A673 (cell line): ENCODE data around the gene TTC33.

ENCODE experiments used
- EZH2 ChIP-seq: fragments of 200-600 bp; sonication (generic); IDR thresholded peaks from 2 replicates; pipeline ENCODE4 v1.6.1; 2017; ENCODE audit warnings: borderline replicate concordance, low read depth, mild to moderate bottlenecking, mixed read lengths, antibody characterized with exemption, low read length; ENCODE audit not compliant: poor library complexity, severe bottlenecking
- TF ChIP-seq, protein P1 (sequence below): fragments of 300-800, 200-600 bp; sonication (generic); conservative IDR thresholded peaks from 2 replicates; pipeline ENCODE4 v1.5.1; 2017; ENCODE audit warnings: low read depth, mild to moderate bottlenecking, antibody characterized with exemption, low read length, moderate library complexity, mixed read lengths

- TF ChIP-seq, protein P1, sequence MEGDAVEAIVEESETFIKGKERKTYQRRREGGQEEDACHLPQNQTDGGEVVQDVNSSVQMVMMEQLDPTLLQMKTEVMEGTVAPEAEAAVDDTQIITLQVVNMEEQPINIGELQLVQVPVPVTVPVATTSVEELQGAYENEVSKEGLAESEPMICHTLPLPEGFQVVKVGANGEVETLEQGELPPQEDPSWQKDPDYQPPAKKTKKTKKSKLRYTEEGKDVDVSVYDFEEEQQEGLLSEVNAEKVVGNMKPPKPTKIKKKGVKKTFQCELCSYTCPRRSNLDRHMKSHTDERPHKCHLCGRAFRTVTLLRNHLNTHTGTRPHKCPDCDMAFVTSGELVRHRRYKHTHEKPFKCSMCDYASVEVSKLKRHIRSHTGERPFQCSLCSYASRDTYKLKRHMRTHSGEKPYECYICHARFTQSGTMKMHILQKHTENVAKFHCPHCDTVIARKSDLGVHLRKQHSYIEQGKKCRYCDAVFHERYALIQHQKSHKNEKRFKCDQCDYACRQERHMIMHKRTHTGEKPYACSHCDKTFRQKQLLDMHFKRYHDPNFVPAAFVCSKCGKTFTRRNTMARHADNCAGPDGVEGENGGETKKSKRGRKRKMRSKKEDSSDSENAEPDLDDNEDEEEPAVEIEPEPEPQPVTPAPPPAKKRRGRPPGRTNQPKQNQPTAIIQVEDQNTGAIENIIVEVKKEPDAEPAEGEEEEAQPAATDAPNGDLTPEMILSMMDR, result no peak
- TF ChIP-seq EZH2, result no peak
Measured at GRCh38 chr5:40499518-40500273, 256.1 kb downstream of the TTC33 start.
